ENCODE data around the gene PAX9.

PAX9 gene

GRCh38 chr14:36721877-36722276 is 60.2 kb downstream of the PAX9 start:
- no peak overlapping the region for H3K4me3 ChIP-seq (replicated peaks; ENCODE audit: low read depth, low read length)
- TF ChIP-seq, protein P1, sequence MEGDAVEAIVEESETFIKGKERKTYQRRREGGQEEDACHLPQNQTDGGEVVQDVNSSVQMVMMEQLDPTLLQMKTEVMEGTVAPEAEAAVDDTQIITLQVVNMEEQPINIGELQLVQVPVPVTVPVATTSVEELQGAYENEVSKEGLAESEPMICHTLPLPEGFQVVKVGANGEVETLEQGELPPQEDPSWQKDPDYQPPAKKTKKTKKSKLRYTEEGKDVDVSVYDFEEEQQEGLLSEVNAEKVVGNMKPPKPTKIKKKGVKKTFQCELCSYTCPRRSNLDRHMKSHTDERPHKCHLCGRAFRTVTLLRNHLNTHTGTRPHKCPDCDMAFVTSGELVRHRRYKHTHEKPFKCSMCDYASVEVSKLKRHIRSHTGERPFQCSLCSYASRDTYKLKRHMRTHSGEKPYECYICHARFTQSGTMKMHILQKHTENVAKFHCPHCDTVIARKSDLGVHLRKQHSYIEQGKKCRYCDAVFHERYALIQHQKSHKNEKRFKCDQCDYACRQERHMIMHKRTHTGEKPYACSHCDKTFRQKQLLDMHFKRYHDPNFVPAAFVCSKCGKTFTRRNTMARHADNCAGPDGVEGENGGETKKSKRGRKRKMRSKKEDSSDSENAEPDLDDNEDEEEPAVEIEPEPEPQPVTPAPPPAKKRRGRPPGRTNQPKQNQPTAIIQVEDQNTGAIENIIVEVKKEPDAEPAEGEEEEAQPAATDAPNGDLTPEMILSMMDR (IDR thresholded peaks at IDR 0.05; ENCODE audit: low read depth, low read length, missing control alignments) = no peak
- no peak for DNase-seq (ENCODE audit: extremely low read depth, low read depth)

- H3K4me3 ChIP-seq (replicated peaks; ENCODE audit: low read depth, low read length) = no peak overlapping the region
- TF ChIP-seq, protein P1 (IDR thresholded peaks at IDR 0.05; ENCODE audit: low read depth, low read length, missing control alignments) = no peak
- no peak for DNase-seq (ENCODE audit: extremely low read depth, low read depth)
Measured at GRCh38 chr14:36723530-36723929, 61.9 kb downstream of the PAX9 start.

DNA sequence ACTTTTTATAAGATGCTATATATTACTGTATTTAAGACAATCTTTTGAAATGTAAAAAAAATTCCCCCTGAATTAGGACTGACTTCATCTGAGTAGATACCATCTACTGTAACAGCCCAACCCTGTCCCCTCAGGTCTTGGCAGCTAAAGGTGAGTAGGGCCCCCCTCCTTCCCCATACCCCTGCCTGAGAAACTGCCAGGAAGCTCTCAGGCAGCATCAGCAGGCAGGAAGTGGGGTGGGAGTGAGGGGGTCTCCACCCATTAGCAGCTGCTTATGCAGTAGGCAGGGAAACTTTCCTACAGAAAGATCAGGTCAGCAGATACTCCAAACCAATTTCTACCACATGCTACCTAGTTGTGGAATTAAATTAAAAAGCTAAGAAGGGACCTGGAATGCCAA is 62.5 kb downstream of the PAX9 start:
- TF ChIP-seq, protein P1 (IDR thresholded peaks at IDR 0.05; ENCODE audit: low read depth, low read length, missing control alignments) = no peak
- H3K4me3 ChIP-seq (replicated peaks; ENCODE audit: low read depth, low read length) = no peak overlapping the region
- no peak for DNase-seq (ENCODE audit: extremely low read depth, low read depth)

DNA sequence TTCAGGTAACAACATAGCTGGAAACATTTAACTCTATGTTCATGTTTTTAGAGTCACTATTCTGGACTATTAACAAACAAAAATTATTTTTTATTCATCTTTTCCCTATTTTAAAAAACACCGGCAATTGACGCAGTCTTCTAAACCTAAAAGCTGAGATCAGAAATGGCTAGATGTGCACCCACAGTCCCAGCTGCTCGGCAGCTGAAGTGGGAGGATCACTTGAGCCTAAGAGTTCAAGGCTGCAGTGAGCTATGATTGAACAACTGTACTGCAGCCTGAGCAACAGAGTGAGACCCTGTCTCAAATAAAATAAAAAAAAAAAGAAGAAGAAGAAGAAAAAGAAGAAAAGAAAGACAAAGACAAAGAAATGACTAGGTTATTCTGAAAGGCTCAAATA is 64.5 kb downstream of the PAX9 start:
- no peak overlapping the region for H3K4me3 ChIP-seq (replicated peaks; ENCODE audit: low read depth, low read length)
- TF ChIP-seq, protein P1 (IDR thresholded peaks at IDR 0.05; ENCODE audit: low read depth, low read length, missing control alignments) = no peak
- no peak for DNase-seq (ENCODE audit: extremely low read depth, low read depth)

All from HFF-Myc (cell line).